DND-41 (cell line): ENCODE results near the gene TRAP1.
"Not testable (repeated sequence)": the region's sequence is repeated elsewhere in the genome, so short reads cannot be mapped to it uniquely, and the experiment has no call there.

Experiments
- ATAC-seq: fragments of 200-7000 bp; cut with Tn5 transposase; 3 replicates; pipeline ENCODE4 v1.9.1; 2021; ENCODE audit warnings: low read depth; ENCODE audit not compliant: insufficient read depth
- DNase-seq: peaks from one replicate; pipeline ENCODE4 v3.0.0-alpha.2; 2020
- H2AFZ ChIP-seq: 2 replicates; pipeline ENCODE4 v1.6.0; 2012; ENCODE audit warnings: low read depth, low read length
- H3K27ac ChIP-seq: 2 replicates; pipeline ENCODE4 v1.5.1; 2012; ENCODE audit warnings: low read length, inconsistent platforms
- H3K27me3 ChIP-seq: fragments of 200-600 bp; sonication (generic); 2 replicates; pipeline ENCODE4 v1.6.0; 2012; ENCODE audit warnings: low read length, mild to moderate bottlenecking, inconsistent platforms; ENCODE audit not compliant: insufficient read depth, poor library complexity
- H3K36me3 ChIP-seq: 2 replicates; pipeline ENCODE4 v1.5.1; 2012; ENCODE audit warnings: low read length, inconsistent platforms; ENCODE audit not compliant: insufficient read depth
- H3K4me1 ChIP-seq: 2 replicates; pipeline ENCODE4 v1.5.1; 2012; ENCODE audit warnings: mild to moderate bottlenecking, low read length; ENCODE audit not compliant: insufficient read depth
- H3K4me2 ChIP-seq: 2 replicates; pipeline ENCODE4 v1.6.0; 2012; ENCODE audit warnings: mild to moderate bottlenecking, moderate library complexity, low read length, inconsistent platforms; ENCODE audit not compliant: insufficient read depth
- H3K4me3 ChIP-seq, 2 experiments: fragments of 200-600 bp in 1 of 2; shearing (Covaris generic) in 1 of 2; 2 replicates each; pipeline ENCODE4 v1.5.1; 2012 to 2016; ENCODE audit warnings: inconsistent platforms in 2 of 2, low read length in 2 of 2, mild to moderate bottlenecking in 2 of 2, low read depth in 1 of 2, moderate library complexity in 1 of 2
- H3K79me2 ChIP-seq: 2 replicates; pipeline ENCODE4 v1.6.0; 2012; ENCODE audit warnings: low read length, inconsistent platforms; ENCODE audit not compliant: insufficient read depth
- H3K9ac ChIP-seq: 2 replicates; pipeline ENCODE4 v1.6.0; 2012; ENCODE audit warnings: low read depth, mild to moderate bottlenecking, inconsistent platforms, low read length, moderate library complexity
- H3K9me3 ChIP-seq: 2 replicates; pipeline ENCODE4 v1.5.1; 2012; ENCODE audit warnings: low read length, moderate library complexity, mild to moderate bottlenecking, inconsistent platforms; ENCODE audit not compliant: insufficient read depth, severe bottlenecking
- H4K20me1 ChIP-seq: 2 replicates; pipeline ENCODE4 v1.6.0; 2012; ENCODE audit warnings: low read length; ENCODE audit not compliant: insufficient read depth
- EZH2 ChIP-seq: IDR thresholded peaks from 3 replicates; pipeline ENCODE4 v1.6.1; 2012; ENCODE audit warnings: borderline replicate concordance, low read depth, mild to moderate bottlenecking, moderate library complexity, low read length, inconsistent platforms; ENCODE audit not compliant: severe bottlenecking
- TF ChIP-seq, protein P1 (sequence below): IDR thresholded peaks from 2 replicates; pipeline ENCODE4 v1.5.1; 2012; ENCODE audit warnings: borderline replicate concordance, low read length, moderate library complexity, mild to moderate bottlenecking; ENCODE audit not compliant: poor library complexity, severe bottlenecking; ENCODE audit errors: extremely low read depth

Gene TRAP1

DNA sequence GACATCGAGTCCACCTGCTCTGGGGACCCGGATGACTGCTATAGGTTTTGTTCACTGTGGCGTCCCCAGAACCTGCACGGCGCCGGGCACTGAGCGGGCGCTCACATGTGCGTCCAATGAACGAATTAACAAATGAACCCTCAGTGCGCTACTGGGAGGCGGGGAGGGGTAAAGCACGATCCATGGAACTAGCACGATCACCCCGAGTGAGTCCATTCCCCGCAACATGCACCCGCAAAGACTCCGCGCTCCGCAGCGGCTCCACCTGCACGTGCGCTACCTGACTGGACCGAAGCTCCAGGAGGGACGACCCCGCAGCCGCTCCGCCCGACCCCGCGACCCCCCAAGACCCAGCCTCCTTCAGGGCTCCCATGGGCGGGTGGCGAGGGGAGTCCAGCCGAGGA lies 491 bp downstream of the TRAP1 start:
- H3K4me1 ChIP-seq = peaks cover 23% of the 10 kb centered on the region
- no peaks in the 10 kb centered on the region for H3K27me3 ChIP-seq
- peak; percentile 11; the same call in 2 of the 3 replicates for ATAC-seq
- TF ChIP-seq EZH2 = no peak
- TF ChIP-seq, protein P1, sequence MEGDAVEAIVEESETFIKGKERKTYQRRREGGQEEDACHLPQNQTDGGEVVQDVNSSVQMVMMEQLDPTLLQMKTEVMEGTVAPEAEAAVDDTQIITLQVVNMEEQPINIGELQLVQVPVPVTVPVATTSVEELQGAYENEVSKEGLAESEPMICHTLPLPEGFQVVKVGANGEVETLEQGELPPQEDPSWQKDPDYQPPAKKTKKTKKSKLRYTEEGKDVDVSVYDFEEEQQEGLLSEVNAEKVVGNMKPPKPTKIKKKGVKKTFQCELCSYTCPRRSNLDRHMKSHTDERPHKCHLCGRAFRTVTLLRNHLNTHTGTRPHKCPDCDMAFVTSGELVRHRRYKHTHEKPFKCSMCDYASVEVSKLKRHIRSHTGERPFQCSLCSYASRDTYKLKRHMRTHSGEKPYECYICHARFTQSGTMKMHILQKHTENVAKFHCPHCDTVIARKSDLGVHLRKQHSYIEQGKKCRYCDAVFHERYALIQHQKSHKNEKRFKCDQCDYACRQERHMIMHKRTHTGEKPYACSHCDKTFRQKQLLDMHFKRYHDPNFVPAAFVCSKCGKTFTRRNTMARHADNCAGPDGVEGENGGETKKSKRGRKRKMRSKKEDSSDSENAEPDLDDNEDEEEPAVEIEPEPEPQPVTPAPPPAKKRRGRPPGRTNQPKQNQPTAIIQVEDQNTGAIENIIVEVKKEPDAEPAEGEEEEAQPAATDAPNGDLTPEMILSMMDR = no peak
- peak overlapping the region; percentile 72 for H3K9ac ChIP-seq
- no peaks in the 10 kb centered on the region for H3K9me3 ChIP-seq
- DNase-seq = peak; percentile 19
- peaks cover 9% of the 10 kb centered on the region for H3K36me3 ChIP-seq
- H4K20me1 ChIP-seq = peaks cover 30% of the 10 kb centered on the region
- H2AFZ ChIP-seq = peak overlapping the region; percentile 96
- H3K79me2 ChIP-seq = peaks cover 16% of the 10 kb centered on the region
- peak overlapping the region; percentile 82 for H3K4me2 ChIP-seq
- H3K27ac ChIP-seq = peak overlapping the region; percentile 40
- peak overlapping the region; percentile 74 to 86 for H3K4me3 ChIP-seq

- peaks cover 9% of the 10 kb centered on the region for H3K36me3 ChIP-seq
- no peak overlapping the region for H3K27ac ChIP-seq
- no peak for TF ChIP-seq EZH2
- TF ChIP-seq, protein P1 = no peak
- H3K9me3 ChIP-seq = no peaks in the 10 kb centered on the region
- H3K4me1 ChIP-seq = peaks cover 23% of the 10 kb centered on the region
- H3K79me2 ChIP-seq = peaks cover 16% of the 10 kb centered on the region
- H3K9ac ChIP-seq = no peak overlapping the region
- no peaks in the 10 kb centered on the region for H3K27me3 ChIP-seq
- DNase-seq (no peak), ATAC-seq (no peak)
- no peak overlapping the region for H3K4me3 ChIP-seq
- no peak overlapping the region for H2AFZ ChIP-seq
- no peak overlapping the region for H3K4me2 ChIP-seq
- H4K20me1 ChIP-seq = peaks cover 42% of the 10 kb centered on the region
Measured at GRCh38 chr16:3715430-3715829, 1.9 kb downstream of the TRAP1 start.

GRCh38 chr16:3714378-3714777 lies 2.9 kb downstream of the TRAP1 start:
- not testable (repeated sequence) for H3K36me3 ChIP-seq, H3K27ac ChIP-seq, H3K4me2 ChIP-seq, H3K27me3 ChIP-seq, H3K9ac ChIP-seq, DNase-seq, H3K4me3 ChIP-seq, ATAC-seq, H2AFZ ChIP-seq, H3K9me3 ChIP-seq
- Histone ChIP-seq H4K20me1 (peaks cover 53% of the 10 kb centered on the region), H3K79me2 (peaks cover 16% of the 10 kb centered on the region), H3K4me1 (peaks cover 23% of the 10 kb centered on the region)

DNA sequence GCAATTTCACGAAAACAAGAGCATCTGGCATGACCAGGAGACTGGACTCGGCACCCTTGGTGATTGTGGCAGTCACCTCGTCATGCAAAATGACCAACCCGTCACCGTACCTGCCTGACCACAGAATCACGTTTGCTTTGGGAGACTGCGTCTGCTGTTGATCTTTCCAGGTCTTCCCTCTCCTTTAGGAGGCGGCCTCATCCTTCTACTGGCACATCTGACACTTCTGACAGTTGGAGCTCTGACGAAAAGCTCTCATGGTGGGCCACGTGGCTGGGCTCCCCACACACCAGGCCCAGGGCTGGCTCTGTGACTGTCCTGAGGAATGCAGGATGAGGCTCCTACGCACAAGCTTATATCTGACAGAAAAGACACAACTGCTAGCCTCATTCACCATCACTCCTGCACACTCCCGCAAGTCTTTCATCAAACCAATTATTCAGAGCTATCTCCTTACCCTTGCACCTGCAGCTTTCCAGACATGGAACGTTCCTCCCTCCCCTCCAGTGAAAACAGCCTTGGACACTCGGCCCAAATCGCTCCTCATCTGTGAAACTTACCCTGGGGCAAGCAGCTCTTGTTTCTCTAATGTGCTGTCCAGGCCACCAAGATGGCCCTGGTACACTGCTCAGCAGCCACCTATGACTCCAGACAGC lies 3.6 kb downstream of the TRAP1 start:
- Histone ChIP-seq H3K4me1 (peaks cover 23% of the 10 kb centered on the region), H3K9me3 (no peaks in the 10 kb centered on the region), H3K27ac (no peak overlapping the region), H3K79me2 (peaks cover 16% of the 10 kb centered on the region), H3K9ac (no peak overlapping the region), H3K4me3 (no peak overlapping the region), H3K36me3 (peaks cover 9% of the 10 kb centered on the region), H3K4me2 (no peak overlapping the region), H2AFZ (no peak overlapping the region), H4K20me1 (peaks cover 58% of the 10 kb centered on the region), H3K27me3 (no peaks in the 10 kb centered on the region)
- ATAC-seq = no peak
- no peak for DNase-seq
- no peak for TF ChIP-seq EZH2
- TF ChIP-seq, protein P1 = no peak
